ENCODE data around the gene TGFB3.
"Not testable (repeated sequence)": the region's sequence is repeated elsewhere in the genome, so short reads cannot be mapped to it uniquely, and the experiment has no call there.

The TGFB3 gene

DNA sequence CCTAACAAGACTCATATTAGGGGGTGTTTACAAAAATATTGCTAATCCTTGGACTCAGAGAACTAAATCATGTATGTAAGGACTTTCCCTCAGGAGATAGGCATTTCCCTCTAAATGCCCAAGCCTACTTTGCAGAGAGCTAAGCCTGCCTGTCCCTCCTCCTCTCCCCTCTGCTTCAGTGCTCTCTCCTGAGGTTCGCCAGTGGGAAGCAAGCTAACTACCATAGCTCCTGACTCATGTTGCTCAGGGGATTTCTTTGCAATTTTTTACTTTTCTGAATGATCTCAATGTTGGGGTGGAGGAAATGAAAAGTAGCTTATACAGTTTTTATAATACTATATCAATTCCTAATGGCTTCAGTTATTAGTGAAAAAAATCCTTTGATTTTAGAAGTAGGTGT, 33.4 kb upstream of the TGFB3 start:
- CTCF ChIA-PET, result no interaction called here
- POLR2A ChIA-PET, result no interaction called here
- TF ChIP-seq FOXK2 (IDR thresholded peaks at IDR 0.05) (no peak), ELF4 (IDR thresholded peaks at IDR 0.05) (no peak), NFRKB (IDR thresholded peaks at IDR 0.05) (no peak), FOXA1 (IDR thresholded peaks at IDR 0.05) (no peak)

DNA sequence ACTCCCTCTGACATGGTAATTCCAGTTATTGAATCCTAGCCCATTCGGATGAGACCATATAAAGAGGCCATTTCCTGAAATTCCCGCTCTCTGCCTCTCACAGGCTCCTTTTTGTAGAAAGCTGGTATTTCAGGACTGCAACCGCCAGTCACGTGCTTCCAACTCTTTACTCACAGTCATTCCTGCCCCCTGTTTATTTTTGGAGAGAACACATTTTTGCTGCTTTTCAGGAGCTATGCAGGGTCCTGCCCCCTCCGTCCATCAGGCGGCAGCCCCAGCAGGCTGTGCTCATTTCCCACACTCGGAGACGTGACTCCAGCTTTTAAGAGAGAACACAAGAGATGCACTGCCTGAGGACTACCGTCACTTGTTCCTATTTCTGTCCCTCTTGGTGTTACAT, 30.6 kb upstream of the TGFB3 start:
- no peak for TF ChIP-seq L3MBTL2 (conservative IDR thresholded peaks at IDR 0.05)
- POLR2A ChIA-PET, result no interaction called here
- CTCF ChIA-PET, result no interaction called here
- no peak for DNase-seq (ENCODE audit: extremely low spot score)

More for the DNA sequence above, 33.4 kb upstream of the TGFB3 start:
- no peak for DNase-seq (ENCODE audit: extremely low spot score)

- ChIA-PET POLR2A (no interaction called here), CTCF (no interaction called here)
- DNase-seq (ENCODE audit: extremely low spot score), result no peak
- TF ChIP-seq ELF4 (IDR thresholded peaks at IDR 0.05) (no peak), BHLHE40 (IDR thresholded peaks at IDR 0.05; ENCODE audit: borderline replicate concordance) (no peak), SP1 (IDR thresholded peaks at IDR 0.05) (no peak)
Observed at GRCh38 chr14:76011930-76012329, 30.1 kb upstream of the TGFB3 start.

DNA sequence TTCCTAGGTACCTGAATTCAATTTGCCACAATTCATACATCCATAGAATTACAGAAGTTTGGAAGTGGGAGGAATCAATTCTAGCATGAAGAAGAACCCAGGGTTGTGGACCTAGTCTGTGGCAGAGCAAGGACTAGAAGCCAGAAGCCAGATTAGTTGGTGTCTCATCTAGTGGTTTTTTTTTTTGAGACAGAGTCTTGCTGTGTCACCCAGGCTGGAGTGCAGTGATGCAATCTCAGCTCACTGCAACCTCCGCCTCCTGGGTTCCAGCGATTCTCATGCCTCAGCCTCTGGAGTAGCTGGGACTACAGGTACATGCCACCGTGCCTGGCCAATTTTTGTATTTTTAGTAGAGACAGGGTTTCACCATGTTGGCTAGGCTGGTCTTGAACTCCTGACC, 27.8 kb upstream of the TGFB3 start:
- CTCF ChIA-PET, result interaction anchor here (0.7 kb wide), 1 partner anchor 11 kb away, joined by 3 read pairs; no protein-coding TSS in a partner anchor
- POLR2A ChIA-PET; DNase-seq (ENCODE audit: extremely low spot score): not testable (repeated sequence)

- ChIA-PET CTCF (no interaction called here), POLR2A (interaction anchor here (0.5 kb wide), 1 partner anchor 115 kb away, joined by 3 read pairs; no protein-coding TSS in a partner anchor)
- DNase-seq (ENCODE audit: extremely low spot score), result no peak
- no peak for TF ChIP-seq NFRKB (IDR thresholded peaks at IDR 0.05)
- TF ChIP-seq SP1 (IDR thresholded peaks at IDR 0.05), result no peak
- TF ChIP-seq PKNOX1 (IDR thresholded peaks at IDR 0.05), result no peak
- no peak for TF ChIP-seq ELF4 (IDR thresholded peaks at IDR 0.05)
- no peak for TF ChIP-seq ZNF384 (IDR thresholded peaks at IDR 0.05)
- TF ChIP-seq SUZ12 (IDR thresholded peaks at IDR 0.05), result no peak
- no peak for TF ChIP-seq FOXK2 (IDR thresholded peaks at IDR 0.05)
- TF ChIP-seq TARDBP (IDR thresholded peaks at IDR 0.05), result no peak
- TF ChIP-seq L3MBTL2 (conservative IDR thresholded peaks at IDR 0.05), result no peak
- no peak for TF ChIP-seq HDGF (IDR thresholded peaks at IDR 0.05; ENCODE audit: borderline replicate concordance)
- TF ChIP-seq ARNT (IDR thresholded peaks at IDR 0.05), result no peak
- no peak for TF ChIP-seq LEF1 (IDR thresholded peaks at IDR 0.05; ENCODE audit: borderline replicate concordance)
Observed at GRCh38 chr14:76007852-76008251, 26.1 kb upstream of the TGFB3 start.

DNA sequence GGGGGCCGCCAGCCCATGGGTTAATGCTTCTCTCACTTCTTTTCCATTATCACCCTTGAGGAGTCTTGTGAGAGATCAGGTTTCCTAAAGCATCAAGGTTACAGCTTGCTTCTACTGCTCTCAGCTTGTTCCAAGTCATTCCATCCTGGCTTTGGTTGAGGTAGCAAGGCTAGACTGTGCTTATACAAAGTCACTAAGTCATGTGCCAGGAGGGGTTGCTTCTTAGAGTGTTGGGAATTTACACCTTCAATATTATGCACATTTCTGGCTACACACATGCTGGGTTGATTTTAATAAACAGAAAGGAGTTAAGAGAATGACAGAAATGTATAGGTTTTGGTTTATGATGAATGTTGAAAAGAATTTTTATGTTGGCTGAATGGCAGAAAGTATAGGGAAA, 25.6 kb upstream of the TGFB3 start:
- POLR2A ChIA-PET, result no interaction called here
- TF ChIP-seq TARDBP (IDR thresholded peaks at IDR 0.05) (no peak), PKNOX1 (IDR thresholded peaks at IDR 0.05) (no peak), CTBP1 (IDR thresholded peaks at IDR 0.05; ENCODE audit: borderline replicate concordance) (no peak), SUZ12 (IDR thresholded peaks at IDR 0.05) (no peak), LEF1 (IDR thresholded peaks at IDR 0.05; ENCODE audit: borderline replicate concordance) (no peak), FOXA1 (IDR thresholded peaks at IDR 0.05) (no peak), BHLHE40 (IDR thresholded peaks at IDR 0.05; ENCODE audit: borderline replicate concordance) (no peak), NFRKB (IDR thresholded peaks at IDR 0.05) (no peak), FOXM1 (IDR thresholded peaks at IDR 0.05; ENCODE audit: borderline replicate concordance) (no peak), FOXK2 (IDR thresholded peaks at IDR 0.05) (no peak), ARNT (IDR thresholded peaks at IDR 0.05) (no peak), ZNF384 (IDR thresholded peaks at IDR 0.05) (no peak), ELF4 (IDR thresholded peaks at IDR 0.05) (no peak), L3MBTL2 (conservative IDR thresholded peaks at IDR 0.05) (no peak), HDGF (IDR thresholded peaks at IDR 0.05; ENCODE audit: borderline replicate concordance) (no peak), SP1 (IDR thresholded peaks at IDR 0.05) (no peak)
- no peak for DNase-seq (ENCODE audit: extremely low spot score)
- CTCF ChIA-PET, result no interaction called here

DNA sequence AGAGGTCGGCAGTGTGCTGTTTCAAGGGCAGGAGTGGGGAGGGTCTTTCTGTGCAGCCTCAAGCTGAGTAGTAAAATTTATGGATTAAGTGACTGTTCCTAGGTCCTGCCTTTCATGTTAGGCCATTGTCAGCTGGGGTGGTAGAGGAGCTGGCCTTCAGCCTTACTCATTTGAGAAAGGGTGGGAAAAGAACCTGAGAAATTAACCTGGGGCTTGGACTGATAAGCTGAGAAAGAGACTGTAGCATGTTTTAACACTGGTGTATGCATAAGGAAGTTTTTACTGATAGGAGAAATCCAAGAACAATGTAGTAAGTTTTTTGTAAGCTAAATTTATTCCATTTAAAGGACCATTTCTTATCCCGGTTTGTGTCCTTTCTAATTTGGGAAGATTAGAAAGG, 24.5 kb upstream of the TGFB3 start:
- TF ChIP-seq CTBP1 (IDR thresholded peaks at IDR 0.05; ENCODE audit: borderline replicate concordance) (no peak), FOXK2 (IDR thresholded peaks at IDR 0.05) (no peak), ZNF384 (IDR thresholded peaks at IDR 0.05) (no peak), TARDBP (IDR thresholded peaks at IDR 0.05) (no peak), LEF1 (IDR thresholded peaks at IDR 0.05; ENCODE audit: borderline replicate concordance) (no peak), NFRKB (IDR thresholded peaks at IDR 0.05) (no peak), L3MBTL2 (conservative IDR thresholded peaks at IDR 0.05) (no peak), FOXA1 (IDR thresholded peaks at IDR 0.05) (no peak)
- ChIA-PET CTCF (interaction anchor here (0.7 kb wide), 1 partner anchor 9 kb away, joined by 3 read pairs; no protein-coding TSS in a partner anchor), POLR2A (no interaction called here)
- no peak for DNase-seq (ENCODE audit: extremely low spot score)

DNA sequence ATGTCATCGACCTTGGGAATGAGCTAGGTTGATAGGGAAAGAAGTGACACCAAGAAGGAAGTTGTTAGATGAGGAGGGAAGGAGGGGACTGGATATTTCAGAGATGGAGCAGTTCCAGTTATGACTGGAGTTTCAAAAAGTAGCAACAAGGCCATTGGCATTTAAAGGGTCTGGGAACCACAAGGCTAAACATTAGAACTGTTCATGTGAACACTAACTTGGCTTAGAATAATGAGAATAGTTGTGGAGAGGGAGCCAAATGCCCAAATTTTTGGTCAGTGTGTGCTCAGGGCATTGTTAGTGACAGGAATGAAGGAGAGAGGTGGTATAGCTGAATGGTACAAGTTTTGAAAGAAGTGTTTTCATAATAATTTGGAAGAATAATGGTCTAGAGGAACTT, 20.6 kb upstream of the TGFB3 start:
- DNase-seq (ENCODE audit: extremely low spot score), result no peak
- CTCF ChIA-PET, result no interaction called here
- no peak for TF ChIP-seq BHLHE40 (IDR thresholded peaks at IDR 0.05; ENCODE audit: borderline replicate concordance)
- TF ChIP-seq SP1 (IDR thresholded peaks at IDR 0.05), result no peak
- TF ChIP-seq FOXA1 (IDR thresholded peaks at IDR 0.05), result no peak
- no peak for TF ChIP-seq NFRKB (IDR thresholded peaks at IDR 0.05)
- no peak for TF ChIP-seq SUZ12 (IDR thresholded peaks at IDR 0.05)
- TF ChIP-seq FOXM1 (IDR thresholded peaks at IDR 0.05; ENCODE audit: borderline replicate concordance), result no peak
- no peak for TF ChIP-seq ELF4 (IDR thresholded peaks at IDR 0.05)
- no peak for TF ChIP-seq CTBP1 (IDR thresholded peaks at IDR 0.05; ENCODE audit: borderline replicate concordance)
- TF ChIP-seq TARDBP (IDR thresholded peaks at IDR 0.05), result no peak
- TF ChIP-seq ZNF384 (IDR thresholded peaks at IDR 0.05), result no peak
- TF ChIP-seq FOXK2 (IDR thresholded peaks at IDR 0.05), result no peak
- no peak for TF ChIP-seq ARNT (IDR thresholded peaks at IDR 0.05)
- no peak for TF ChIP-seq L3MBTL2 (conservative IDR thresholded peaks at IDR 0.05)
- TF ChIP-seq HDGF (IDR thresholded peaks at IDR 0.05; ENCODE audit: borderline replicate concordance), result no peak
- POLR2A ChIA-PET, result no interaction called here

Measured in HEK293T (cell line).